Endothelial cell (in vitro differentiated cells): ENCODE data around the gene SPATS2L. TPM values are rescaled to one million over a fixed set of nuclear protein-coding genes. Genes with fewer than 3 reads are reported as not detected.

ENCODE experiments used
- DNase-seq: peaks from one replicate; pipeline ENCODE4 v3.0.0; 2021; ENCODE audit warnings: low spot score
- H3K27ac Mint-ChIP-seq: one replicate; pipeline ENCODE4 v1.8.0; 2021; ENCODE audit warnings: mixed read lengths, inconsistent platforms; ENCODE audit not compliant: unreplicated experiment
- H3K27me3 Mint-ChIP-seq: one replicate; pipeline ENCODE4 v1.8.0; 2021; ENCODE audit warnings: mild to moderate bottlenecking, moderate library complexity, mixed read lengths, inconsistent platforms; ENCODE audit not compliant: unreplicated experiment
- H3K36me3 Mint-ChIP-seq: one replicate; pipeline ENCODE4 v1.8.0; 2021; ENCODE audit warnings: mild to moderate bottlenecking, low read depth, mixed read lengths, inconsistent platforms; ENCODE audit not compliant: unreplicated experiment
- H3K4me1 Mint-ChIP-seq: one replicate; pipeline ENCODE4 v1.8.0; 2021; ENCODE audit warnings: mild to moderate bottlenecking, mixed read lengths, inconsistent platforms; ENCODE audit not compliant: unreplicated experiment
- H3K4me3 Mint-ChIP-seq: one replicate; pipeline ENCODE4 v1.8.0; 2021; ENCODE audit warnings: mild to moderate bottlenecking, mixed read lengths, inconsistent platforms; ENCODE audit not compliant: unreplicated experiment
- H3K9me3 Mint-ChIP-seq: one replicate; pipeline ENCODE4 v1.8.0; 2021; ENCODE audit warnings: mixed read lengths, inconsistent platforms; ENCODE audit not compliant: unreplicated experiment
- CTCF ChIP-seq: fragments of 200-600 bp; sonication (generic); IDR thresholded peaks from one replicate; pipeline ENCODE4 v1.5.0; 2021; ENCODE audit warnings: antibody characterized with exemption; ENCODE audit not compliant: unreplicated experiment
- total RNA-seq: library from RNA; stranded (reverse); fragmentation: NEBNext Ultra II Directional; extraction: Animal tissue kit (Norgen Biotek cat#: 25700); gene quantifications from one replicate; pipeline ENCODE4 v1.2.1, GENCODE V29; 2021; ENCODE audit not compliant: unreplicated experiment

SPATS2L gene
- total RNA-seq, 1 donor from 2014 or later: 72.9 TPM

- no peaks in the 10 kb centered on the region for H3K36me3 Mint-ChIP-seq
- DNase-seq: no peak
- no peak for TF ChIP-seq CTCF
- H3K9me3 Mint-ChIP-seq: no peaks in the 10 kb centered on the region
- H3K4me1 Mint-ChIP-seq: no peaks in the 10 kb centered on the region
- no peak overlapping the region for H3K4me3 Mint-ChIP-seq
- no peak overlapping the region for H3K27ac Mint-ChIP-seq
- H3K27me3 Mint-ChIP-seq: peaks cover 4% of the 10 kb centered on the region
These were observed 10.4 kb upstream of the SPATS2L start for GRCh38 chr2:200296118-200296517.

- Mint-ChIP-seq H3K9me3 (no peaks in the 10 kb centered on the region), H3K36me3 (no peaks in the 10 kb centered on the region), H3K27me3 (peaks cover 4% of the 10 kb centered on the region), H3K27ac (no peak overlapping the region), H3K4me3 (no peak overlapping the region), H3K4me1 (no peaks in the 10 kb centered on the region)
- no peak for DNase-seq
- TF ChIP-seq CTCF: no peak
These were observed 9.4 kb upstream of the SPATS2L start for GRCh38 chr2:200297100-200297499.

- Mint-ChIP-seq H3K9me3 (no peaks in the 10 kb centered on the region), H3K27me3 (peaks cover 4% of the 10 kb centered on the region), H3K27ac (no peak overlapping the region), H3K4me3 (no peak overlapping the region), H3K4me1 (no peaks in the 10 kb centered on the region), H3K36me3 (no peaks in the 10 kb centered on the region)
- no peak for DNase-seq
- no peak for TF ChIP-seq CTCF
These were observed 8.5 kb upstream of the SPATS2L start for GRCh38 chr2:200297989-200298388.

GRCh38 chr2:200298816-200299215 is 7.7 kb upstream of the SPATS2L start:
- H3K27me3 Mint-ChIP-seq: peaks cover 4% of the 10 kb centered on the region
- H3K27ac Mint-ChIP-seq: no peak overlapping the region
- H3K4me3 Mint-ChIP-seq: no peak overlapping the region
- no peaks in the 10 kb centered on the region for H3K36me3 Mint-ChIP-seq
- H3K9me3 Mint-ChIP-seq: no peaks in the 10 kb centered on the region
- TF ChIP-seq CTCF: no peak
- DNase-seq: no peak
- H3K4me1 Mint-ChIP-seq: no peaks in the 10 kb centered on the region

GRCh38 chr2:200300065-200300464 is 6.4 kb upstream of the SPATS2L start:
- Mint-ChIP-seq H3K36me3 (no peaks in the 10 kb centered on the region), H3K27ac (no peak overlapping the region), H3K4me3 (no peak overlapping the region), H3K4me1 (no peaks in the 10 kb centered on the region), H3K27me3 (peaks cover 4% of the 10 kb centered on the region), H3K9me3 (no peaks in the 10 kb centered on the region)
- no peak for DNase-seq
- no peak for TF ChIP-seq CTCF
